OCI-LY7 (cell line): Measurements from ENCODE around the gene IGFL4. TPM values are rescaled to one million over a fixed set of nuclear protein-coding genes. Genes with fewer than 3 reads are reported as not detected.

Source experiments
- BruUV-seq: library from RNA; stranded (reverse); fragments of 400-500 nt; replicated peaks from 2 replicates; lab custom pipeline; 2021; lab: Mats Ljungman, UMichigan
- CTCF ChIA-PET: fragments of 300-600 bp; sonication (Branson Sonifier 250); formaldehyde crosslinking; loops from one replicate; lab custom pipeline; 2022; ENCODE audit warnings: antibody characterized with exemption; ENCODE audit not compliant: unreplicated experiment; lab: Charles Lee
- POLR2A ChIA-PET: fragments of 300-600 bp; sonication (Branson Sonifier 250); formaldehyde crosslinking; loops from one replicate; lab custom pipeline; 2022; ENCODE audit warnings: antibody characterized with exemption; lab: Charles Lee
- DNase-seq: peaks from one replicate; pipeline ENCODE4 v3.0.0-alpha.2; 2015; ENCODE audit warnings: low spot score
- H2AFZ ChIP-seq: fragments of 200-600 bp; sonication (generic), shearing (Covaris generic); 2 replicates; pipeline ENCODE4 v1.6.1; 2014; ENCODE audit warnings: mild to moderate bottlenecking, antibody characterized with exemption, low read length, moderate library complexity
- H3K27ac ChIP-seq: fragments of 200-600 bp; sonication (generic); 2 replicates; pipeline ENCODE4 v1.5.1; 2014; ENCODE audit warnings: mixed run types, low read depth, mild to moderate bottlenecking, moderate library complexity, low read length, inconsistent platforms; ENCODE audit not compliant: poor library complexity, severe bottlenecking
- H3K36me3 ChIP-seq: fragments of 200-600 bp; sonication (generic); 2 replicates; pipeline ENCODE4 v1.6.1; 2014; ENCODE audit warnings: mild to moderate bottlenecking, antibody characterized with exemption, low read length, moderate library complexity, mixed read lengths; ENCODE audit not compliant: insufficient read depth
- H3K4me1 ChIP-seq: fragments of 200-600 bp; sonication (generic); 2 replicates; pipeline ENCODE4 v1.5.1; 2014; ENCODE audit warnings: mild to moderate bottlenecking, low read length; ENCODE audit not compliant: insufficient read depth, poor library complexity, severe bottlenecking
- H3K4me2 ChIP-seq: fragments of 200-600 bp; sonication (generic); 2 replicates; pipeline ENCODE4 v1.6.1; 2014; ENCODE audit warnings: mild to moderate bottlenecking, low read length
- H3K4me3 ChIP-seq: fragments of 200-600 bp; sonication (generic); 2 replicates; pipeline ENCODE4 v1.5.1; 2014; ENCODE audit warnings: mild to moderate bottlenecking, low read depth, low read length; ENCODE audit not compliant: poor library complexity, severe bottlenecking
- H3K79me2 ChIP-seq: fragments of 200-600 bp; sonication (generic); 2 replicates; pipeline ENCODE4 v1.6.1; 2016; ENCODE audit warnings: low read depth, mild to moderate bottlenecking, low read length, moderate library complexity, mixed read lengths; ENCODE audit not compliant: insufficient read depth
- H3K9me2 ChIP-seq: fragments of 200-600 bp; sonication (generic); 2 replicates; pipeline ENCODE4 v1.6.1; 2016; ENCODE audit warnings: mild to moderate bottlenecking, low read length, mixed read lengths; ENCODE audit not compliant: insufficient read depth
- H3K9me3 ChIP-seq: fragments of 200-600 bp; sonication (generic); 2 replicates; pipeline ENCODE4 v1.6.1; 2014; ENCODE audit warnings: mild to moderate bottlenecking, mixed run types, low read length, mixed read lengths
- H4K20me1 ChIP-seq: fragments of 200-600 bp; sonication (generic); 2 replicates; pipeline ENCODE4 v1.6.1; 2014; ENCODE audit warnings: mild to moderate bottlenecking, antibody characterized with exemption, low read length, moderate library complexity, mixed read lengths; ENCODE audit not compliant: insufficient read depth
- CTCF ChIP-seq: fragments of 200-600 bp; sonication (generic); conservative IDR thresholded peaks from 2 replicates; pipeline ENCODE4 v1.5.1; 2014; ENCODE audit warnings: mild to moderate bottlenecking, antibody characterized with exemption, low read length, moderate library complexity, mixed read lengths
- EZH2phosphoT487 ChIP-seq: fragments of 200-600 bp; sonication (generic); IDR thresholded peaks from 2 replicates; pipeline ENCODE4 v1.6.1; 2018; ENCODE audit warnings: low read depth, borderline replicate concordance, mild to moderate bottlenecking, mixed run types, antibody characterized with exemption, low read length, moderate library complexity, mixed read lengths
- intact Hi-C: fragments of 100-400 bp; cut with micrococcal nuclease; formaldehyde crosslinking; loops from one replicate; pipeline ENCODE4 v1.10.0; 2022; ENCODE audit not compliant: unreplicated experiment
- total RNA-seq, 2 experiments: library from RNA; depleted of rRNA in 1 of 2; stranded (reverse); fragments of >200 nt in 1 of 2; shearing (Covaris generic) in 1 of 2; gene quantifications; 2 replicates each; pipeline ENCODE4 v1.2.3, GENCODE V29; 2014 to 2022

The IGFL4 gene
- total RNA-seq, 2 experiments from 2014 or later: not detected

GRCh38 chr19:46088101-46088500 lies 47.3 kb upstream of the IGFL4 start:
- BruUV-seq: no TSS peak
- Histone ChIP-seq H4K20me1 (no peaks in the 10 kb centered on the region), H3K79me2 (no peaks in the 10 kb centered on the region)

GRCh38 chr19:46085888-46086287 lies 45.1 kb upstream of the IGFL4 start:
- intact Hi-C loops: no loop called here
- CTCF ChIA-PET: no interaction called here
- Histone ChIP-seq H3K9me2 (no peaks in the 10 kb centered on the region), H3K9me3 (peaks cover 6% of the 10 kb centered on the region; the same call in 1 of the 2 replicates), H3K36me3 (no peaks in the 10 kb centered on the region), H3K4me2 (no peak overlapping the region), H2AFZ (no peak overlapping the region), H3K79me2 (no peaks in the 10 kb centered on the region), H4K20me1 (no peaks in the 10 kb centered on the region), H3K27ac (no peak overlapping the region), H3K4me3 (no peak overlapping the region), H3K4me1 (no peaks in the 10 kb centered on the region)
- TF ChIP-seq EZH2phosphoT487 (no peak), CTCF (no peak)
- POLR2A ChIA-PET: no interaction called here
- BruUV-seq: no TSS peak
- no peak for DNase-seq

More at GRCh38 chr19:46088101-46088500, 47.3 kb upstream of the IGFL4 start:
- no peak for DNase-seq
- Histone ChIP-seq H3K9me3 (peaks cover 6% of the 10 kb centered on the region; the same call in 1 of the 2 replicates), H3K4me1 (no peaks in the 10 kb centered on the region), H3K36me3 (no peaks in the 10 kb centered on the region), H3K4me3 (no peak overlapping the region), H3K4me2 (no peak overlapping the region), H3K9me2 (no peaks in the 10 kb centered on the region), H2AFZ (no peak overlapping the region), H3K27ac (no peak overlapping the region)
- ChIA-PET POLR2A (no interaction called here), CTCF (no interaction called here)
- TF ChIP-seq EZH2phosphoT487 (no peak), CTCF (no peak)
- intact Hi-C loops: no loop called here

GRCh38 chr19:46082728-46083050 lies 41.9 kb upstream of the IGFL4 start:
- intact Hi-C loops: loop anchor here (2.0 kb wide), 1 partner anchor 182 kb away; no protein-coding TSS in a partner anchor
- Histone ChIP-seq H3K36me3 (no peaks in the 10 kb centered on the region), H3K9me3 (no peaks in the 10 kb centered on the region), H3K9me2 (no peaks in the 10 kb centered on the region), H3K27ac (no peak overlapping the region), H4K20me1 (no peaks in the 10 kb centered on the region), H3K4me1 (no peaks in the 10 kb centered on the region), H3K4me3 (no peak overlapping the region), H3K4me2 (no peak overlapping the region), H2AFZ (no peak overlapping the region), H3K79me2 (no peaks in the 10 kb centered on the region)
- POLR2A ChIA-PET: no interaction called here
- TF ChIP-seq EZH2phosphoT487 (no peak), CTCF (no peak)
- no peak for DNase-seq
- no TSS peak for BruUV-seq
- CTCF ChIA-PET: no interaction called here
